Muscle of back (tissue), 13 donors: Measurements from ENCODE around the gene SLC50A1. TPM values are rescaled to one million over a fixed set of nuclear protein-coding genes. Genes with fewer than 3 reads are reported as not detected.

ENCODE experiments used
- DNase-seq, 3 donors: peaks; one replicate each; pipeline versions ENCODE4 v3.0.0 to v3.0.0-alpha.2; 2013
- long read RNA-seq, 9 donors: transcript quantifications; one replicate each; lab custom pipeline, GENCODE V29; 2026
- polyA plus RNA-seq, 10 donors: library from polyadenylated mRNA; unstranded; fragments of 120-200 nt; gene quantifications; one replicate each; pipeline ENCODE4 v1.2.1, GENCODE V29; 2013; ENCODE audit not compliant: insufficient read length in 10 of 10

The SLC50A1 gene
- polyA plus RNA-seq, result 10 to 100 TPM; 18.1 to 21.6 (median 21.1) TPM
- long read RNA-seq, donor 1, partial matches to known transcripts, result 0 of 4 reads
- long read RNA-seq, donor 1, other reads (novel, unspliced or antisense), result 0 of 4 reads
- long read RNA-seq, donor 2, partial matches to known transcripts, result 0 of 2 reads
- long read RNA-seq, donor 2, other reads (novel, unspliced or antisense), result 0 of 2 reads
- long read RNA-seq, donor 3, result 0 reads
- long read RNA-seq, donor 4, partial matches to known transcripts, result 0 of 3 reads
- long read RNA-seq, donor 4, other reads (novel, unspliced or antisense), result 0 of 3 reads
- long read RNA-seq, donor 5, partial matches to known transcripts, result 0 of 2 reads
- long read RNA-seq, donor 5, other reads (novel, unspliced or antisense), result 0 of 2 reads
- long read RNA-seq, donor 6, result 0 reads
- long read RNA-seq, donor 7, partial matches to known transcripts, result 0 of 1 reads
- long read RNA-seq, donor 7, other reads (novel, unspliced or antisense), result 0 of 1 reads
- long read RNA-seq, donor 8, partial matches to known transcripts, result 5 of 5 reads
- long read RNA-seq, donor 8, other reads (novel, unspliced or antisense), result 0 of 5 reads
- long read RNA-seq, donor 9, result 0 reads

DNA sequence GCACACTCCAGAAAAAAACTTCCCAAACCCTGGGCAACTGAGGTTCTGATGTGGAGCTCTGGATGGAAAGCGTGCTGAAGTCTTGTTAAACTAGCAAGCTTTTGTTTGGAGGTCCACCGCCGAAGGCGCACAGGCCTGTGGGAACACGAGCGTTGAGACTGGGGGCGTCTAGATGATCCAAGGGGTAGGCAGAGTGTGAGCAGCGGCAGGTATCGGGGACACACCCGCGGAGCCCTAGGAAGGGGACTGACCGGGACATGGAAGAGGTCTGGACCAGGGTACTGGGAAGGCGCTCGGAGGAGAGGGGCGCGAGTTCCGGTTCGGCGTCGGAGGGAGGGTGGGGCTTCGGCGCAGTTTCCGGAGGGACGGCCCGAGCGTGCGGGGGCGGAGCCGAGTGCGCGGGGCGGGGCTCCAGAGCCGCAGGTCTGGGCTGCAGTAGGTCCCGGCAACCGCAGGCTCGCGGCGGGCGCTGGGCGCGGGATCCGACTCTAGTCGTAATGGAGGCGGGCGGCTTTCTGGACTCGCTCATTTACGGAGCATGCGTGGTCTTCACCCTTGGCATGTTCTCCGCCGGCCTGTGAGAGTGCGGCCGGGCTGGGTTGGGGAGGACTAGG lies at the start of gene SLC50A1:
SLC50A1 (plus strand) TSS at position 438 of the 614 bp plus-strand sequence; CDS start at position 498, 60 bp downstream.
- DNase-seq, result peak; percentile 92 to 98 (median 97)

- peak in 2 of 3 donors; percentile 61 to 80 for DNase-seq
Measured at GRCh38 chr1:155086128-155086741, 49.4 kb upstream of the SLC50A1 start.

GRCh38 chr1:155086856-155087535 lies 48.7 kb upstream of the SLC50A1 start:
- no peak for DNase-seq

DNA sequence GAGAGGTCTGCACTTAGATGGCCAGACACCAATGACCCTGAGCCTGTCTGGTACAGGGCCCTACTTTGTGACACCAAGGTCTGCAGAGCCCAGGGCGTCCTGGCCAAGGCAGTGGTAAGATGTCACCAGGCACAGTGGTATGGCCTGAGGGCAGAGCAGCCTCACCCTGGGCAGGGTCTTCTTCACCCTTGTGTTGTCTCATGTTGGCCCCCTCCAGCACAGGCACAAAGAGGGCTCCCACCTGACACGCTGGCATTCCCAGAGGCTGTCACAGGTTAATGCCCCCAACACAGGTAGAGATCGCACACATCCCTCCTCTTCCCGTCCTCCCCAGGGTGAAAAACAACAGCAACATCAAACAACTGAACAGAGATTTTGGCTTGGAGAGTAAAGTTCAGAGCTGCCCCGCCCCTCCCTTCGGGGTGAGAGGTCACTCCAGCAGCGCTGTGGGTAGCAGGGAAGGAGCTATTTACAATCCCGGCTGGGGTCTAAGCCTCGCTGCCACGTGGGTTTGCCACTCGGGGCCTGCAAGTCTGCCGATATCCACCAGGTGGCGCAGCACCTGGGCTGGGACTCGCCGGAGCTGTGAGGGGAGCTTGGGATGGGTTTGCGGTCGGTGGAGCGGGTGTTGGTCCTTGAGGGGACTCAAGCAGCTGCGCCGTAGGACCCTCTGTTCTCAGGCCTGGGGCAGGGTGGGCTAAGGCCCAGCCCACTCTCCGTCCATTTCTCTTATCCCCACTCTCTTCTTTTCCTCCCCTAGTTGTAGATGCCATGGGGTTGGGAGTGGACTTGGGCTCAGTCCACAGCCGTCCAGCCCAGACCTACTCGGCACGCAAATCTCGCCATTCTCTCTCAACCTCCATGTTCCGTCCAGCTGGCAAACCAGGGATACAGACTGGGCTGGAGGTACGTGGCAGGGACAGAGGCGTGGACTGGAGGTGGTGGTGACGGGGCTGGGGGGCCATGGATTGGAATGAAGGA lies 44.3 kb upstream of the SLC50A1 start:
- DNase-seq, result peak; percentile 45 to 87 (median 83)

DNA sequence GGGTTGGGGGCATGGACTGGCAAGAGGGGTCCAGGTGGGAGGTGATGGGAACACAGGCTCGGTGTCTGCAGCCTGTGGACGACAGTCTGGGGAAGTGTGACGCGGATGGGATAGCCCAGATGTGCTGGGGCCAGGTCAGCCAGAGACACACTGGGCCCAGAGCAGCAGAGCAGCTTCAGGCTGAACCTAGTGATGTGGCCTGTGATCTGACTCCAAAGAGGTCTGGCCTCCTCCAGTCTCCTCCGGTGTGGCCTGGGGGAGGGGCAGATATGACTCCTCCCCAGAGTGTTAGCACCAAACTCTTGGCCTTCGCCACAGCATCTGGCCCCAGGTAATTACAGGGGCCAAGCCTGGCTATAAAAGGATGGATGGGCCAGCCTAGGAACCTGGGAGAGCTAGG lies 43.5 kb upstream of the SLC50A1 start:
- no peak for DNase-seq

DNA sequence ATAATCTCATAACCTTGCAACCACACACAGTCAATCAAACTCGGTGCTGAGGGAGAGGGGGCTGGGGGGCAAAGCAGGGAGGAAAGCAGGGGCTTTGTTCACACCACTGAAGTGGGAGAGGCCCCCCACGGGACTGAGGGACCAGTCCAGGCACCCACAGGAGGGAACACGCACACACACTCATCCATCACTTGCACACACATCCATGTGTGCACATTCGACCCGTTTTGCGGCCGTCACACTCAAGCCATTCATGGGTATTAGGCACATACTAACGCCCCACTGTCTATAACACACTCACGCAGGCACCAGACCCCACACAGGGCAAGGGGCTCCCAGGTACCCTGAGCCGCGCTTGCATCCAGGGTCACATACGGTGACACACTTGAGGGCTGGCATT lies 43.0 kb upstream of the SLC50A1 start:
- no peak for DNase-seq

DNA sequence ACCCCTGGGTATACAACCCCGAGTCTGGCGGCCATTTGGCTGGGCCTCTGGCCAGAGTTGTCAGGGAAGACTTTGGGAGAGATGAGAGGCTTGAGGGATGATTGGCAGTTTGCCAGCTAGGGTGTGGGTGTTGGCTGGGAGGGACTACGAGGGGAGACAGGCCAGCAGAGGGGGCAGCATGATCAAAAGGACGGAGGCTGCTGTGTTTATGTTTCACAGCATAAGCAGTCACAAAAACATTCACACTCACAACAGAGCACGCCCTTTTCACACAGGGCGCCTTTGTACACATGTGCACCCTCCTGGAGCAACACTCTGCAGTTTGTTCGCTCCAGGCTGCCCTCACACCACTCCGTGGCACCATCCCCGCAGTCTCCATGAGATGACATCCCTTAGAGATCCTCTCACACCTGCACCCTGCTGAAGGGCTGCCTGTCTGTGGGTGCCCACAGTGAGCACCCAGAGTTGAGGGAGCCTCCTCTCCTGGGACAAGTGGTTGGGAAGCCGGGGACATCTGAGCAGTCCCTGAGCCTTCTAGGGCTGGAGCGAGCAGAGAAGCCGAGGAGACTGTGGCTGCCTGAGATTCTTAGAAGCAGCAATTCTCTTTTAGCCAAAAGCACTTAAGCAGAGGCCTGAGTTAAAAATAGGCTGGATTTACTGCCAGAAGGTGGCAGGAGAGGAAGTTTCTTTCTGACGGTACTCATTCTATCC lies 41.6 kb upstream of the SLC50A1 start:
- DNase-seq, result peak in 2 of 3 donors; percentile 33 to 81

DNA sequence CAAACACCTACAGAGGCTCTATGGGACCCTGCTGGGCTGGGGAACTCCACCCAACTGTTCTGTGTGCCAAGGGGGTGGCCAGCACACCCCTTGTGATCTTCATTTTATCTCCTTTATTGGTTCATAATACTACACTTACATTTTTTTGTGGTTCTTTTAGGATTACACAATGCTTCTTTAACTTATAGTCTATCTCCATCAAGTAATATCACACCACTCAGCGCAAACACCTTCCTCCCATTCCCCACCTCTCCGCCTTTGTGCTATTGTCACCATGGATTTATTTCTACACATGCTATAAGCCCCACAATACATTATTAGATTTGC lies 41.1 kb upstream of the SLC50A1 start:
- DNase-seq, result no peak

- no peak for DNase-seq
Measured at GRCh38 chr1:155099331-155099730, 36.3 kb upstream of the SLC50A1 start.

GRCh38 chr1:155103325-155103724 lies 32.3 kb upstream of the SLC50A1 start:
- DNase-seq, result no peak

- DNase-seq, result no peak
Measured at GRCh38 chr1:155104605-155105534, 30.8 kb upstream of the SLC50A1 start.

GRCh38 chr1:155105604-155106011 lies 30.0 kb upstream of the SLC50A1 start:
- peak in 1 of 3 donors; percentile 48 for DNase-seq

GRCh38 chr1:155106862-155107261 lies 28.8 kb upstream of the SLC50A1 start:
- DNase-seq, result no peak

DNA sequence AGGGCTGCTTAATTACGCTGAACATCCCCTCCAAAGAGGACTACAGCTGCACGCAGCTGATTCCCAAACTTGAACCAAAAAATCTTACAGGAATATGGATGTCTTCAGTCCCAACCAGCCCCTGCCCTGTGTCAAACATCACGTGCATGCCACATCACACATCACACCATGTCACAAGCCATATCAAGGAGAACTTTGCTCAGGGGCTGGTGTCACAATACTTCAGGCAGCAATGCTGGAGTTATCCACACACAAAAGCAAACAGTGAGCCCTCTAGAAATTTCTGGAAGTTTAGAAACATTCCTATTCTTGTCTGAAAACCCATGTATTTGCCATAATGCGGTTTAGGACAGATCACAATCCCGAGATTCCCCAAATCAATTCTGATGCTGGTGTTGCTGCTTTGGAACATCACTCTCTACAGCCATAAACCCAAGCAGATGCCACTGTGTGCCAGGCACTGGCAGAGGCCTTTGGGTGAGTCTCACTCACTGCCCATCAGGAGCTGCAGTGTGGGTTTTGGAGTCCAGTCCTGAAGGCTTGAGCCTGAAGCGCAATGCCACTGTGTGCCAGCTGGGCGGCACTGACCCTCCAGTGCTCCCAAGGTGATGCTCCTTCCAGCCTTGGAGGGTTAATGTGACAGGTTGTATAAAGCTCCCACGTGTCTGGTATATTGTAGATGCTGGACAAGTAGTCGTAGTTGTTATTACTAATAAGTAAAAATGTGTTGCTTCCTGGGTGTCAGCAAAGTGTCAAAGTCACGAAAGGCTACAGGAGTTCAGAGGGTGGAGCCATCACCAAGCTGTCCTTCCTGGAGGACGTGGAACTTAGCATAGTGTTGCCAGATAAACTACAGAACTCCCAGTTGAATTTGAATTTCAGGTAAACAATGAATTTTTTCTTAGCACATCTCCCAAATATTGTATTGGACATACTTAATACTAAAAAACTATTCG lies 28.1 kb upstream of the SLC50A1 start:
- DNase-seq, result no peak

GRCh38 chr1:155108296-155108695 lies 27.4 kb upstream of the SLC50A1 start:
- no peak for DNase-seq

DNA sequence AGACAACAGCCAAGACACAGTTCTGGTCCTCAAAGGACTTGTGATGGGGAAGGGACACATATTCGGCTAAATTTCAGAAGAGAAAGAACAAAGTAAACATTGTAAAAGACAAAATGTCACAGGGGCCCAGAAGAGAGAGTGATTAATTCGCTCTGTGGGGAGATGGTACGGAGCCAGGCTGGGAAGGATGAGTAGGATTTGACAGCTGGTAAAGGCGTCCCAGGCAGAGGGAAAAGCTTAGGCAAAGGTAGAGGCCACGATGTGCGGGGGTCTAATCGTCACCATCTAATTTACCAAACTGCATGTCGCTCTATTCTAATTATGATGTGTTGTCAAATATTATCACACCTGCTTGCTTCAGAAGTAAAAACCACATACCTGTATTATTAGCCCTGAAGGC lies 25.3 kb upstream of the SLC50A1 start:
- DNase-seq, result no peak

- no peak for DNase-seq
Measured at GRCh38 chr1:155110826-155111225, 24.8 kb upstream of the SLC50A1 start.
